ENCODE measurements around the gene FOSL2. TPM values are rescaled to one million over a fixed set of nuclear protein-coding genes. Genes with fewer than 3 reads are reported as not detected.

Gene FOSL2
- total RNA-seq, 1 donor, result 171 TPM

- H3K4me3 ChIP-seq (ENCODE audit: low read length), result no peak overlapping the region
- no peaks in the 10 kb centered on the region for H3K9me3 ChIP-seq (ENCODE audit: low read depth, low read length)
- no peaks in the 10 kb centered on the region for H3K27me3 ChIP-seq (ENCODE audit: insufficient read depth, low read length)
- peaks cover 24% of the 10 kb centered on the region for H3K4me1 ChIP-seq (ENCODE audit: insufficient read depth, low read length)
These were observed 40.6 kb upstream of the FOSL2 start for GRCh38 chr2:28352104-28352503.

- Histone ChIP-seq H3K4me3 (ENCODE audit: low read length) (no peak overlapping the region), H3K27me3 (ENCODE audit: insufficient read depth, low read length) (no peaks in the 10 kb centered on the region), H3K4me1 (ENCODE audit: insufficient read depth, low read length) (peaks cover 18% of the 10 kb centered on the region), H3K9me3 (ENCODE audit: low read depth, low read length) (no peaks in the 10 kb centered on the region)
These were observed 40.0 kb upstream of the FOSL2 start for GRCh38 chr2:28352610-28353195.

- Histone ChIP-seq H3K9me3 (ENCODE audit: low read depth, low read length) (no peaks in the 10 kb centered on the region), H3K4me1 (ENCODE audit: insufficient read depth, low read length) (peaks cover 24% of the 10 kb centered on the region), H3K4me3 (ENCODE audit: low read length) (no peak overlapping the region), H3K27me3 (ENCODE audit: insufficient read depth, low read length) (no peaks in the 10 kb centered on the region)
These were observed 37.6 kb upstream of the FOSL2 start for GRCh38 chr2:28354920-28355520.

GRCh38 chr2:28355521-28356094, 37.0 kb upstream of the FOSL2 start:
- Histone ChIP-seq H3K4me3 (ENCODE audit: low read length) (no peak overlapping the region), H3K4me1 (ENCODE audit: insufficient read depth, low read length) (peaks cover 29% of the 10 kb centered on the region), H3K9me3 (ENCODE audit: low read depth, low read length) (no peaks in the 10 kb centered on the region), H3K27me3 (ENCODE audit: insufficient read depth, low read length) (no peaks in the 10 kb centered on the region)

GRCh38 chr2:28356095-28356911, 36.4 kb upstream of the FOSL2 start:
- peaks cover 35% of the 10 kb centered on the region for H3K4me1 ChIP-seq (ENCODE audit: insufficient read depth, low read length)
- H3K27me3 ChIP-seq (ENCODE audit: insufficient read depth, low read length), result no peaks in the 10 kb centered on the region
- no peaks in the 10 kb centered on the region for H3K9me3 ChIP-seq (ENCODE audit: low read depth, low read length)
- no peak overlapping the region for H3K4me3 ChIP-seq (ENCODE audit: low read length)

GRCh38 chr2:28357055-28357454, 35.6 kb upstream of the FOSL2 start:
- Histone ChIP-seq H3K27me3 (ENCODE audit: insufficient read depth, low read length) (no peaks in the 10 kb centered on the region), H3K9me3 (ENCODE audit: low read depth, low read length) (no peaks in the 10 kb centered on the region), H3K4me1 (ENCODE audit: insufficient read depth, low read length) (peaks cover 35% of the 10 kb centered on the region), H3K4me3 (ENCODE audit: low read length) (no peak overlapping the region)

GRCh38 chr2:28357948-28358667, 34.5 kb upstream of the FOSL2 start:
- Histone ChIP-seq H3K9me3 (ENCODE audit: low read depth, low read length) (no peaks in the 10 kb centered on the region), H3K4me3 (ENCODE audit: low read length) (no peak overlapping the region), H3K27me3 (ENCODE audit: insufficient read depth, low read length) (no peaks in the 10 kb centered on the region), H3K4me1 (ENCODE audit: insufficient read depth, low read length) (peaks cover 35% of the 10 kb centered on the region)

GRCh38 chr2:28358668-28359201, 33.9 kb upstream of the FOSL2 start:
- no peak overlapping the region for H3K4me3 ChIP-seq (ENCODE audit: low read length)
- no peaks in the 10 kb centered on the region for H3K9me3 ChIP-seq (ENCODE audit: low read depth, low read length)
- H3K27me3 ChIP-seq (ENCODE audit: insufficient read depth, low read length), result no peaks in the 10 kb centered on the region
- H3K4me1 ChIP-seq (ENCODE audit: insufficient read depth, low read length), result peaks cover 35% of the 10 kb centered on the region

- Histone ChIP-seq H3K9me3 (ENCODE audit: low read depth, low read length) (no peaks in the 10 kb centered on the region), H3K4me1 (ENCODE audit: insufficient read depth, low read length) (peaks cover 40% of the 10 kb centered on the region), H3K4me3 (ENCODE audit: low read length) (no peak overlapping the region), H3K27me3 (ENCODE audit: insufficient read depth, low read length) (no peaks in the 10 kb centered on the region)
These were observed 33.2 kb upstream of the FOSL2 start for GRCh38 chr2:28359222-28360057.

- Histone ChIP-seq H3K4me3 (ENCODE audit: low read length) (no peak overlapping the region), H3K9me3 (ENCODE audit: low read depth, low read length) (no peaks in the 10 kb centered on the region), H3K4me1 (ENCODE audit: insufficient read depth, low read length) (peaks cover 48% of the 10 kb centered on the region), H3K27me3 (ENCODE audit: insufficient read depth, low read length) (no peaks in the 10 kb centered on the region)
These were observed 32.5 kb upstream of the FOSL2 start for GRCh38 chr2:28360058-28360717.

GRCh38 chr2:28360718-28361293, 31.9 kb upstream of the FOSL2 start:
- no peaks in the 10 kb centered on the region for H3K27me3 ChIP-seq (ENCODE audit: insufficient read depth, low read length)
- H3K4me1 ChIP-seq (ENCODE audit: insufficient read depth, low read length), result peaks cover 53% of the 10 kb centered on the region
- no peaks in the 10 kb centered on the region for H3K9me3 ChIP-seq (ENCODE audit: low read depth, low read length)
- no peak overlapping the region for H3K4me3 ChIP-seq (ENCODE audit: low read length)

- no peaks in the 10 kb centered on the region for H3K27me3 ChIP-seq (ENCODE audit: insufficient read depth, low read length)
- H3K4me1 ChIP-seq (ENCODE audit: insufficient read depth, low read length), result peaks cover 62% of the 10 kb centered on the region
These were observed 30.5 kb upstream of the FOSL2 start for GRCh38 chr2:28361991-28362710.

GRCh38 chr2:28362991-28363521, 29.6 kb upstream of the FOSL2 start:
- H3K27me3 ChIP-seq (ENCODE audit: insufficient read depth, low read length), result no peaks in the 10 kb centered on the region
- no peak overlapping the region for H3K4me3 ChIP-seq (ENCODE audit: low read length)
- peaks cover 68% of the 10 kb centered on the region for H3K4me1 ChIP-seq (ENCODE audit: insufficient read depth, low read length)

More at GRCh38 chr2:28361991-28362710, 30.5 kb upstream of the FOSL2 start:
- Histone ChIP-seq H3K9me3 (ENCODE audit: low read depth, low read length) (no peaks in the 10 kb centered on the region), H3K4me3 (ENCODE audit: low read length) (no peak overlapping the region)

More at GRCh38 chr2:28362991-28363521, 29.6 kb upstream of the FOSL2 start:
- H3K9me3 ChIP-seq (ENCODE audit: low read depth, low read length), result no peaks in the 10 kb centered on the region

Measured in mononuclear cell (primary cell).